ENCODE data around the gene VWF.

VWF gene

GRCh38 chr12:5905757-5906156 is 218.7 kb downstream of the VWF start:
- DNase-seq, result no peak

GRCh38 chr12:5904969-5905368 is 219.5 kb downstream of the VWF start:
- no peak for DNase-seq

- no peak for DNase-seq
Measured at GRCh38 chr12:5904441-5904840, 220.0 kb downstream of the VWF start.

- DNase-seq, result no peak
Measured at GRCh38 chr12:5902736-5903135, 221.7 kb downstream of the VWF start.

GRCh38 chr12:5901416-5901815 is 223.1 kb downstream of the VWF start:
- DNase-seq, result no peak

GRCh38 chr12:5900533-5901205 is 223.8 kb downstream of the VWF start:
- no peak for DNase-seq

GRCh38 chr12:5900076-5900475 is 224.4 kb downstream of the VWF start:
- DNase-seq, result no peak

GRCh38 chr12:5899675-5900074 is 224.8 kb downstream of the VWF start:
- DNase-seq, result no peak

GRCh38 chr12:5898874-5899273 is 225.6 kb downstream of the VWF start:
- no peak for DNase-seq
